ENCODE results near the gene CCZ1. TPM values are rescaled to one million over a fixed set of nuclear protein-coding genes. Genes with fewer than 3 reads are reported as not detected.
"Not testable (repeated sequence)": the region's sequence is repeated elsewhere in the genome, so short reads cannot be mapped to it uniquely, and the experiment has no call there.

CCZ1 gene
- 10 to 100 TPM; 50.7 to 60.3 (median 54.2) TPM for total RNA-seq

GRCh38 chr7:5898480-5899224 lies at the start of gene CCZ1:
Gene CCZ1, plus strand, starts transcription at chr7:5898733. Its CDS starts 67 bp downstream, at chr7:5898800.
- DNase-seq (ENCODE audit: low spot score in 2 of 2): peak; percentile 20 to 55
- H3K4me1 ChIP-seq; H3K27me3 ChIP-seq; intact Hi-C loops (cut with DNase I; ENCODE audit: low total_unique reads); H3K9me3 ChIP-seq; H3K36me3 ChIP-seq: not testable (repeated sequence)
- Histone ChIP-seq H3K27ac (peak within 1 kb of the TSS; percentile 64 to 68), H3K4me3 (peak within 1 kb of the TSS; percentile 38 to 68 (median 51))
- peak in 1 of 3 donors; percentile 20 for TF ChIP-seq POLR2AphosphoS5 (IDR thresholded peaks at IDR 0.05)

GRCh38 chr7:5850944-5851343 lies 47.6 kb upstream of the CCZ1 start:
- intact Hi-C loops (cut with DNase I; ENCODE audit: low total_unique reads): no loop called here
- Histone ChIP-seq H3K27ac (no peak overlapping the region), H3K9me3 (no peaks in the 10 kb centered on the region), H3K4me3 (no peak overlapping the region), H3K4me1 (no peaks in the 10 kb centered on the region), H3K36me3 (no peaks in the 10 kb centered on the region), H3K27me3 (no peaks in the 10 kb centered on the region)
- TF ChIP-seq, protein P1, sequence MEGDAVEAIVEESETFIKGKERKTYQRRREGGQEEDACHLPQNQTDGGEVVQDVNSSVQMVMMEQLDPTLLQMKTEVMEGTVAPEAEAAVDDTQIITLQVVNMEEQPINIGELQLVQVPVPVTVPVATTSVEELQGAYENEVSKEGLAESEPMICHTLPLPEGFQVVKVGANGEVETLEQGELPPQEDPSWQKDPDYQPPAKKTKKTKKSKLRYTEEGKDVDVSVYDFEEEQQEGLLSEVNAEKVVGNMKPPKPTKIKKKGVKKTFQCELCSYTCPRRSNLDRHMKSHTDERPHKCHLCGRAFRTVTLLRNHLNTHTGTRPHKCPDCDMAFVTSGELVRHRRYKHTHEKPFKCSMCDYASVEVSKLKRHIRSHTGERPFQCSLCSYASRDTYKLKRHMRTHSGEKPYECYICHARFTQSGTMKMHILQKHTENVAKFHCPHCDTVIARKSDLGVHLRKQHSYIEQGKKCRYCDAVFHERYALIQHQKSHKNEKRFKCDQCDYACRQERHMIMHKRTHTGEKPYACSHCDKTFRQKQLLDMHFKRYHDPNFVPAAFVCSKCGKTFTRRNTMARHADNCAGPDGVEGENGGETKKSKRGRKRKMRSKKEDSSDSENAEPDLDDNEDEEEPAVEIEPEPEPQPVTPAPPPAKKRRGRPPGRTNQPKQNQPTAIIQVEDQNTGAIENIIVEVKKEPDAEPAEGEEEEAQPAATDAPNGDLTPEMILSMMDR (IDR thresholded peaks at IDR 0.05): no peak
- no peak for TF ChIP-seq POLR2A (IDR thresholded peaks at IDR 0.05)
- TF ChIP-seq POLR2AphosphoS5 (IDR thresholded peaks at IDR 0.05): no peak
- no peak for DNase-seq (ENCODE audit: low spot score in 2 of 2)

DNA sequence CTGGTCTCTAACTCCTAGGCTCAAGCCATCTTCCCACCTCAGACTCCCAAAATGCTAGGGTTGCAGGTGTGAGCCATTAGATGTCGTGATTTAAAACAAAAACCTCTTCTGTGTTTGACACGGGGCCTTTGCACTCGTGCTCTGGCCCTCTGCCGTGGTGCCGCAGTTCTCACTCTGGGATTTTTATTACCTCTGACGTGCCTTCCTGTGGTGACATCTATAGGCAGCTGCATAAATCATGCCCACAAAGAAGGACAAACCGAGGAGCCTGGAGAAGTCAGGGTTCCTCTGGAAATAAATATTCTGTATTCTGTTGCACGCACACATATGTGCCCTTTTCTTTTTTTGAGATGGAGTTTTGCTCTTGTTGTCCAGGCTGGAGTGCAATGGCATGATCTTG lies 43.8 kb upstream of the CCZ1 start:
- Histone ChIP-seq H3K9me3 (no peaks in the 10 kb centered on the region), H3K4me1 (no peaks in the 10 kb centered on the region), H3K27me3 (no peaks in the 10 kb centered on the region), H3K27ac (no peak overlapping the region), H3K4me3 (no peak overlapping the region), H3K36me3 (no peaks in the 10 kb centered on the region)
- TF ChIP-seq, protein P1 (IDR thresholded peaks at IDR 0.05): no peak
- TF ChIP-seq POLR2A (IDR thresholded peaks at IDR 0.05) (no peak), POLR2AphosphoS5 (IDR thresholded peaks at IDR 0.05) (no peak)
- intact Hi-C loops (cut with DNase I; ENCODE audit: low total_unique reads): no loop called here
- DNase-seq (ENCODE audit: low spot score in 2 of 2): no peak

- intact Hi-C loops (cut with DNase I; ENCODE audit: low total_unique reads): not testable (repeated sequence)
Measured at GRCh38 chr7:5857041-5857575, 41.4 kb upstream of the CCZ1 start.

DNA sequence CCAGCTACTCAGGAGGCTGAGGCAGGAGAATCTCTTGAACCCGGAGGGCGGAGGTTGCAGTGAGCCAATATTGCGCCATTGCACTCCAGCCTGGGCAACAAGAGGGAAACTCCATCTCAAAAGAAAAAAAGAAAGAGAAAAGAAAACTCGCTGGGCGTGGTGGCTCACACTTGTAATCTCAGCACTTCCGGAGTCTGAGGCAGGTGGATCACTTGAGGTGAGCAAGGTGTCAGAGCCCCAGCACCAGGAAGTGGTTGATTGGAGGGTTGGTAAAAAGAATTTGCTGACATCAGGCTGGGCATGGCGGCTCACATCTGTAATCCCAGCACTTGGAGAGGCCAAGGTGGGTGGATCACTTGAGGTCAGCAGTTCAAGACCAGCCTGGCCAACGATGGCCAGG lies 40.0 kb upstream of the CCZ1 start:
- H3K27me3 ChIP-seq; intact Hi-C loops (cut with DNase I; ENCODE audit: low total_unique reads); H3K4me3 ChIP-seq; DNase-seq (ENCODE audit: low spot score in 2 of 2); H3K27ac ChIP-seq; H3K9me3 ChIP-seq; H3K36me3 ChIP-seq; H3K4me1 ChIP-seq: not testable (repeated sequence)

More at GRCh38 chr7:5857041-5857575, 41.4 kb upstream of the CCZ1 start:
- H3K27me3 ChIP-seq; H3K4me1 ChIP-seq; H3K36me3 ChIP-seq; DNase-seq (ENCODE audit: low spot score in 2 of 2); H3K4me3 ChIP-seq; H3K9me3 ChIP-seq; H3K27ac ChIP-seq: not testable (repeated sequence)

GRCh38 chr7:5861281-5861680 lies 37.3 kb upstream of the CCZ1 start:
- H3K4me1 ChIP-seq; H3K4me3 ChIP-seq; H3K9me3 ChIP-seq; DNase-seq (ENCODE audit: low spot score in 2 of 2); H3K36me3 ChIP-seq; intact Hi-C loops (cut with DNase I; ENCODE audit: low total_unique reads); H3K27ac ChIP-seq; H3K27me3 ChIP-seq: not testable (repeated sequence)

- H3K9me3 ChIP-seq; H3K27me3 ChIP-seq; intact Hi-C loops (cut with DNase I; ENCODE audit: low total_unique reads); H3K27ac ChIP-seq; DNase-seq (ENCODE audit: low spot score in 2 of 2); H3K36me3 ChIP-seq; H3K4me1 ChIP-seq; H3K4me3 ChIP-seq: not testable (repeated sequence)
Measured at GRCh38 chr7:5862753-5863366, 35.7 kb upstream of the CCZ1 start.

DNA sequence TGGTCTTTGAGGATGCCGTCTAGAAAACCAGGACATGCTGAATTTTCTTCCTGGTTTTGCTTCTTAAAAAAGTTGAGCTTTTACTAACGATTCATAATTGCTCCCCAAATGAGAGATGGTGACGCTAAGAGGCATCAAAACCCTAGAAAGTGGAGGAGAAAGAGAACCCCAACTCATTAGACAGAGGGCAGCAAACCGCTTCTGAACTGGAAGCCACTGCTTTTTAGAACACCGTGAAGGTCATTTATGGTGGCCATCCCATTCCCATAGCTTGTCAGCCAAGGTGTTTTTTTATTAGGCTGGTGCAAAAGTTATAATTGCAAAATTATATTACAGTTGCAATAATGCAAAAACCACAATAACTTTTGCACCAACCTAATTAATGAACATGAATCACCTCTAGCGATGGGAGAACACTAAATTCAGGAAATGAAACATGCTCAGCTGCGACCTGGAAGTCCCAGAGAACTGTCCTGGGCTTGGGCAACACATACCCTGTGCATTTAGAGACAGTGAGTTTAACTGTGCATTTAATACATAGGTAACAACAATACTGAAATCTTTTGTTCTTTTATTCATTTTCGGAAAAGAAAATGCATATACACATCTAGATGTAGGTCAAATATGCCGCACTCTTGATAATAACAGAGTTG lies 33.1 kb upstream of the CCZ1 start:
- H3K4me3 ChIP-seq; H3K27ac ChIP-seq; H3K9me3 ChIP-seq; H3K27me3 ChIP-seq; H3K4me1 ChIP-seq; intact Hi-C loops (cut with DNase I; ENCODE audit: low total_unique reads); DNase-seq (ENCODE audit: low spot score in 2 of 2); H3K36me3 ChIP-seq: not testable (repeated sequence)
